Kidney capillary endothelial cell (primary cell): ENCODE results near the gene MLANA.

Experiments used
- DNase-seq: peaks from one replicate; pipeline ENCODE4 v3.0.0-alpha.2; 2018; ENCODE audit warnings: low spot score

Gene MLANA

DNA sequence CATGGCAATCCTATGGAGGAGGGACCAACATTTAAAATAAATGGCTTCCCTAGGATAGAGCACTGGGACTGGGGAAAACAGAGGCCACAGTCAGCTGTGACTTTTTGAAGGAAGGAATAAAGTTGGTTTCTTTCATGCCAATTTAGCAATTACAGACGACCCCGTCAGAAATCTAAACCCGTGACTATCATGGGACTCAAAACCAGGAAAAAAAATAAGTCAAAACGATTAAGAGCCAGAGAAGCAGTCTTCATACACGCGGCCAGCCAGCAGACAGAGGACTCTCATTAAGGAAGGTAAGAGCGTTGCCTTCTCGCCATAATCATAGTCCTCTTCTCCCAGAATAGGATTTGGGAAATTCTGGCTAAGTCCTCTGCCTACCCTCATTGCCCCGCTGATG lies at the start of gene MLANA:
MLANA (plus strand) TSS at position 249 of the 400 bp plus-strand sequence. CDS start 1,586 bp downstream, outside the sequence.
- no peak for DNase-seq

GRCh38 chr9:5841771-5842573 lies 48.7 kb upstream of the MLANA start:
- no peak for DNase-seq

- DNase-seq = no peak
These were observed 47.5 kb upstream of the MLANA start for GRCh38 chr9:5842929-5843793.

DNA sequence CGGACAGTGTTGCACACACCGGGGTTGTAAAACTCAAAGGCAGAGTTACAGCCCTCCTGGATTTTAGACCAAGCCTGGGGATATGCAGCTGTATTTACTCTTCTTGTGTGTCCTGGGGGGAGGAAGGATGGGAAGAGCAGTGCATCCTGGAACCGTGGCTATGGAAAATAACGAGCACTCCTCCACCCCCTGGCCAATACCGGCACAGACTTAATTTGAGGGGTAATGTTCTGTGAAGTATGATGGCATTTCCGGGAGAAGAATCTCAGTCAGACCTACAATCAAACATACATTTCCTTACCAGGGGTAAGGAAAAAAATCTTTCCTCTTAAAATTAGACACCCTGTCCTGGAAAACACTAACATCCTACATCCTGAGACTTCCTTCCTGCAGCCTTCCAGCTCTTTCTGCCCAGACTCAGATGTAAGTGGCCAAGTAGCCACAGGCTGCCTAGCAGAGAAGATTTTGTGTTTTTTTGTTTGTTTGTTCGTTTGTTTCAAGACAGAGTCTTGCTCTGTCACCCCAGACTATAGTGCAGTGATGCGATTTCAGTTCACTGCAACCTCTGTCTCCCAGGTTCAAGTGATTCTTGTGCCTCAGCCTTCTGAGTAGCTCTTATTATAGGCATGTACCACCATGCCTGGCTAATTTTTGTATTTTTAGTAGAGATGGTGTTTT lies 46.8 kb upstream of the MLANA start:
- DNase-seq = peak; percentile 60

- no peak for DNase-seq
These were observed 45.5 kb upstream of the MLANA start for GRCh38 chr9:5845157-5845531.

- DNase-seq = no peak
These were observed 44.6 kb upstream of the MLANA start for GRCh38 chr9:5846096-5846495.

DNA sequence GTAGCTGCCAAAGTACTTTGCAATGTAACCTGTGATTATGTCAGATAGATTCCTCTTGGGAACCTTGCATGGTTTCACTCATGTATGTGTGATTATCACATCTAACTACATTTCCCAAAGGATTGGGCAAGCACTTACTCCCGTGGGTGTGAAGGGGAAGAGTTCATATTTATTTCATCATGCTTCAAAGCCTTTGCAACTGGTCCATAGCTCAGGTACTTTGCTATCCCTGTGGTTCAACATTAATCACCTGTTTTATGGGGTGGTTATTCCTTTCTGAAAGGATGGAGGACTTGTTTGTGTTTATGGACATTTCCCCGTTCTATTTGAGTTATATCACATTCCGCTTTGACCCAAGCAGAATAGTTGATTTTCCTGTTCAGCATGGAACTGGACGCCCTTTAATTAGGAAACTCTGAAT lies 44.2 kb upstream of the MLANA start:
- no peak for DNase-seq

GRCh38 chr9:5848372-5848882 lies 42.3 kb upstream of the MLANA start:
- DNase-seq = no peak

DNA sequence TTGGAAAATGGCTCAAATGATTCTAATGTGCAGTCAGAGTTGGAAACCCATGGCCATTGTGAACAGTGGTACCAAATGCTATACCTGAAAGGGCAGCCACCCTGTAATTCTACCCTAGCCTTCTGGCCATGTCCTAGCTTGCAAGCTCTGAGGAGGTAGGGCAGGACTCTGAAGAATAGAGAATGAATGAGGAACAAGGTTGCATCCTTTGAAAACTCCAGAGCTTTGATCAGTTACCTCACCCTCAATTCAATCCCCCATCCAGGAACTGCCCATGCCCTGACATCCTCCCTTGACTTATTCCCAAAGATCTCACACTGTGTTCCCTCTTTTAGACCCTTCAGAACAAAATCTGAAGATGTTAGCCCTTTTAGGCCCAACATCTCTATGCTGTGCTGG lies 40.0 kb upstream of the MLANA start:
- no peak for DNase-seq

DNA sequence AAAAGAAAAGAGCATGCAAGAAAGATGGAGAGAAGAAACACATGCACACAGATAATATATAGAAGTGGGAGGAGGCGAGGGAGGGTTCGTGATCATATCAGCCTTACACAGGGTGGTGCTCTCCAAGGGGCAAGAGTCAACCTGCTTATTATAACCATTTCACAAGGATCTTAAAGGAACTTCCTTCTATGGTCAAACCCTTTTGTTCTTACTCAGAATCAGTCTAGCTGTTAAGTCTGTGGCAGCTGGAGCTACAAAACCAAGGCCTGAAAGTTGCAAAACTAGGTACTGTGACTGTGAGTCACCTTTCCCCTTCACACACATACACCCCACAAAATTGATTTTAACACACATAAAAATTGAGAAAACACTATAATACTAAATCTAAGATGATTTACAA lies 39.2 kb upstream of the MLANA start:
- no peak for DNase-seq

- DNase-seq = no peak
These were observed 37.7 kb upstream of the MLANA start for GRCh38 chr9:5852987-5853386.

DNA sequence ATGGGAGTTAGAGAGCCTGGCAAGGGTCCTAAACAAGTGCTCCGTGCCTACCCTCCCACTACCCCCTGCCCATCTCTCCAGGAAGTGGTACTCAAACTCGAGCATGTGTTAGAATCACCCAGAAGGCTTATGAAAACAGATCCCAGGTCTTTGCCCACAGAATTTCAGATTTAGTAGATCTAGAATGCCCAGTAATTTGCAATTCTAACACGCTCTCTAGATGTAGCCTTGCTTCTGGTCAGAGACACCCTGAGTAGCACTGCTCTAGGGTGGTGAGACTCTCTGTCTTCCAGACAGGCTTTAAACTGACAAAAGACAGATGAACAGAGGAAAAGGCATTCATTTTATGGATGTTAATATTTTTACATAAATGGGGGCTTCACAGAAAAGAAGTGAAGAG lies 37.1 kb upstream of the MLANA start:
- DNase-seq = no peak

GRCh38 chr9:5854063-5854790 lies 36.5 kb upstream of the MLANA start:
- no peak for DNase-seq

GRCh38 chr9:5857928-5858327 lies 32.8 kb upstream of the MLANA start:
- no peak for DNase-seq

DNA sequence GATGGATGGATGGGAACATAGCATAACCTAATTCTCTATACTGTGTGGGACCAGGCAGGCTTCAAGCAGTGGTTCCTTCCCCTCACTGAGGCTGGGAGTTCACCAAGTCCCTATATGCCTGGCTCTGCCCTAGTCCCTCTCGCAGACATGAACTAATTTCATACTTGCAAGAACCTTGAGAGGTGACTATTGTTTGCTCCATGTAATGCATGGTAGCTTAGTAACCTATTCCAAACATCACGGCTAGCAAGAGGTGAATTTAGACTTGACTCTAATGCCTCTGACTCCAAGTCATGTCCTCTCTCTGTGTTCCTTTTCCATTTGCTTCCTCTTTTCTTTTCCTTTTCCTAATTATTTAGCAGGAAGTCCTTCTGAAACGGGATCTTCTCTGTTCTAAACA lies 31.9 kb upstream of the MLANA start:
- DNase-seq = no peak

- DNase-seq = no peak
These were observed 27.5 kb upstream of the MLANA start for GRCh38 chr9:5863092-5863746.

GRCh38 chr9:5864446-5864845 lies 26.2 kb upstream of the MLANA start:
- DNase-seq = no peak

DNA sequence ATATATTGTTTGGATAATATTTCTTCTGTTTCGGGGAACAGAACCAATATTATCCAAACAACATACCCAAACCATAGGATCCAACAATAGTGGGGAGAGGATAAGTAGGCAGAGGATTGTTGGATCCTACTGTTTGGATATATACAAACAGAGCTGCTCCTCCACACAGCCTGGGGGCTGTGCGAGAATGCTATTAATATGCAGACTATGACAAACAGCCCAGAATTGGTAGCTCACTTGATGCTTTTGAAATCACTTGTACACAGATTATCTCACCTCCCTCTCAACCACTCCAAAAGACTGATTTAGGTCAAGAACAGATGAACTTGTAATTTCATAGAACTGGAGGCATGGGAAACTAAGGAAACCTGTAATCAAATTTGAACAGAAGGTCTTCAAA lies 24.4 kb upstream of the MLANA start:
- no peak for DNase-seq

DNA sequence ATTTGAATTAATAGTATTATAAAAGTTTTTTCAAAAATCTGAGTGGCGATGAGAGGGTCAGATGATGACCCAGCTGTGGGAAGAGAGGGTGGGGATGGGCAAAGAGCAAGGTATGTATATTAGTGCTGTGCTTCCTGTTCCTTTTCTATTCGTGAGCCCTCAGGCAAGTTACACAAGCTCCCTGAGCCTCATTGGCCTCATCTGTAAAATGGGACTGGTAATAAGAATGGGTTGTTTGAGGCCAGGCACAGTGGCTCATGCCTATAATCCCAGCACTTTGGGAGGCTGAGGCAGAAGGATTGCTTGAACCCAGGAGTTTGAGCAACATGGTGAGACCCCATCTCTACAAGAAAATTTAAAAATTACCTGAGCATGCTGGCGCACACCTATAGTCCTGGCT lies 24.0 kb upstream of the MLANA start:
- DNase-seq = no peak

DNA sequence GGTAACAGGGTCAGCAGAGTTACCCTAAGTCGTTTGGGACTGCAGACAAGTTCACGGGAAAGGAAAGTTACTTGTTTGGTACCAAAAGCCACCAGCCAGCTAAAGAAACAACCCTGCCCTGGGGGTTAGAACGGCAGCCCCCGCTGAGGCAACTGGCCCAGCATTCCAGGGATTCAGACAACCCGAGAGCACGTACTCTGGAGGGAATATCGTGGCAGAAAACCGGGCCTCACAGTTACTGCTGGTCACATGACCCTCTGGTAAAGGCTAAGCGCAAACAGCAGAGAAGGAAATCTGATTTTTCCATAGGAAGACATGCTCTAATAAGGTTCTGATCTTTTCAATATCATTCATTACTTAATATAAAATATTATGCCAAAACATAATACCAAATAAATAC lies 22.5 kb upstream of the MLANA start:
- no peak for DNase-seq

GRCh38 chr9:5869315-5870019 lies 21.2 kb upstream of the MLANA start:
- no peak for DNase-seq
